Gastroesophageal sphincter (tissue), 4 donors: ENCODE results near the gene HMHB1. TPM values are rescaled to one million over a fixed set of nuclear protein-coding genes. Genes with fewer than 3 reads are reported as not detected.

ENCODE experiments used
- ATAC-seq: fragments of 150-250 bp; one replicate; pipeline ENCODE4 v1.9.1; 2016; ENCODE audit warnings: mild to moderate bottlenecking, moderate library complexity
- H3K27ac ChIP-seq, 4 donors: fragments of 200-600 bp; sonication (generic) in 3 of 4; 1 replicate in 3 of 4; 2 replicates in 1 of 4; pipeline ENCODE4 v1.5.1; 2016 to 2019
- H3K27me3 ChIP-seq: fragments of 200-600 bp; sonication (generic); one replicate; pipeline ENCODE4 v1.5.1; 2019
- H3K36me3 ChIP-seq, 2 donors: fragments of 200-600 bp; sonication (generic); one replicate each; pipeline ENCODE4 v1.5.1; 2019; ENCODE audit warnings: control low read depth in 1 of 2
- H3K4me1 ChIP-seq, 3 donors: fragments of 200-600 bp; sonication (generic); 1 replicate in 2 of 3; 2 replicates in 1 of 3; pipeline ENCODE4 v1.5.1; 2016 to 2019; ENCODE audit warnings: control low read depth in 2 of 3
- H3K4me3 ChIP-seq, 2 donors: fragments of 200-600 bp; sonication (generic); one replicate each; pipeline ENCODE4 v1.5.1; 2019; ENCODE audit warnings: mild to moderate bottlenecking in 1 of 2, moderate library complexity in 1 of 2
- H3K9me3 ChIP-seq, 3 donors: fragments of 200-600 bp; sonication (generic); one replicate each; pipeline ENCODE4 v1.5.1; 2017 to 2019; ENCODE audit warnings: control low read depth in 2 of 3
- EP300 ChIP-seq: sonication (generic); formaldehyde crosslinking; IDR thresholded peaks from one replicate; pipeline ENCODE4 v1.6.1; 2017; ENCODE audit warnings: antibody characterized with exemption, mild to moderate bottlenecking
- POLR2A ChIP-seq, 2 donors: fragments of 450-650 bp; IDR thresholded peaks; one replicate each; pipeline ENCODE4 v1.6.1; 2017; ENCODE audit warnings: antibody characterized with exemption in 2 of 2, mild to moderate bottlenecking in 2 of 2, moderate library complexity in 1 of 2
- POLR2AphosphoS5 ChIP-seq: sonication (generic); formaldehyde crosslinking; IDR thresholded peaks from one replicate; pipeline ENCODE4 v1.6.1; 2017; ENCODE audit warnings: antibody characterized with exemption
- WGBS, 2 donors: methylation state at CpG; one replicate each; pipeline ENCODE4 v1.1.5; 2018; ENCODE audit warnings: low coverage in 1 of 2; 5-methylcytosine and 5-hydroxymethylcytosine counted together
- total RNA-seq, 4 donors: library from RNA; depleted of rRNA; stranded (reverse); fragments of >200 nt; gene quantifications; one replicate each; pipeline ENCODE4 v1.1.0, GENCODE V29; 2016
- TF ChIP-seq, protein P1 (sequence below), 4 experiments: fragments of 200-600 bp in 2 of 4; fragments of 450-650 bp in 2 of 4; sonication (generic) in 1 of 4; IDR thresholded peaks; one replicate each; pipeline ENCODE4 v1.5.1; 2017 to 2019; ENCODE audit warnings: antibody characterized with exemption in 4 of 4, mild to moderate bottlenecking in 2 of 4, moderate library complexity in 2 of 4

Gene HMHB1
- total RNA-seq, 4 donors from 2014 or later: not detected

DNA sequence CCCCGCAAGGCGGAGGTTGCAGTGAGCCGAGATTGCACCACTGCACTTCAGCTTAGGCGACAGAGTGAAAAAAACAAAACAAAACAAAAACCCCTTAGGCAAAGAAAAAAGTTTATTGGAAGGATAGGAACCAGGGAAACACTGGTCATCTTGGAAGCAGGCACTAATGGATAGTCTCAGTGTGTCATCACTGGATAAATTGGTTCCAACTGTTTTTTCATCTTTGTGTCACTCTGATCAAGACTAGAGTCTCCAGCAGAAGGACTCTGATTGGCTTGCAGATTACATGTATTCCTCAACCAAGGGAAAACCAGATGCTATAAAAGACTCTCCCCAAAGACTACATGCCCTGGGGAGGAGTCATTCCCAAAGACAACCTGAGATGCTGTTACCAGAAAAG lies 35.0 kb upstream of the HMHB1 start:
- ATAC-seq: no peak
- WGBS, 2 donors: 100% methylated on average over 1 to 3 of the region's 4 CpGs
- no peak for TF ChIP-seq POLR2A (IDR thresholded peaks at IDR 0.05)
- TF ChIP-seq POLR2AphosphoS5: no peak
- TF ChIP-seq, protein P1, sequence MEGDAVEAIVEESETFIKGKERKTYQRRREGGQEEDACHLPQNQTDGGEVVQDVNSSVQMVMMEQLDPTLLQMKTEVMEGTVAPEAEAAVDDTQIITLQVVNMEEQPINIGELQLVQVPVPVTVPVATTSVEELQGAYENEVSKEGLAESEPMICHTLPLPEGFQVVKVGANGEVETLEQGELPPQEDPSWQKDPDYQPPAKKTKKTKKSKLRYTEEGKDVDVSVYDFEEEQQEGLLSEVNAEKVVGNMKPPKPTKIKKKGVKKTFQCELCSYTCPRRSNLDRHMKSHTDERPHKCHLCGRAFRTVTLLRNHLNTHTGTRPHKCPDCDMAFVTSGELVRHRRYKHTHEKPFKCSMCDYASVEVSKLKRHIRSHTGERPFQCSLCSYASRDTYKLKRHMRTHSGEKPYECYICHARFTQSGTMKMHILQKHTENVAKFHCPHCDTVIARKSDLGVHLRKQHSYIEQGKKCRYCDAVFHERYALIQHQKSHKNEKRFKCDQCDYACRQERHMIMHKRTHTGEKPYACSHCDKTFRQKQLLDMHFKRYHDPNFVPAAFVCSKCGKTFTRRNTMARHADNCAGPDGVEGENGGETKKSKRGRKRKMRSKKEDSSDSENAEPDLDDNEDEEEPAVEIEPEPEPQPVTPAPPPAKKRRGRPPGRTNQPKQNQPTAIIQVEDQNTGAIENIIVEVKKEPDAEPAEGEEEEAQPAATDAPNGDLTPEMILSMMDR (IDR thresholded peaks at IDR 0.05): no peak
- TF ChIP-seq EP300: no peak

DNA sequence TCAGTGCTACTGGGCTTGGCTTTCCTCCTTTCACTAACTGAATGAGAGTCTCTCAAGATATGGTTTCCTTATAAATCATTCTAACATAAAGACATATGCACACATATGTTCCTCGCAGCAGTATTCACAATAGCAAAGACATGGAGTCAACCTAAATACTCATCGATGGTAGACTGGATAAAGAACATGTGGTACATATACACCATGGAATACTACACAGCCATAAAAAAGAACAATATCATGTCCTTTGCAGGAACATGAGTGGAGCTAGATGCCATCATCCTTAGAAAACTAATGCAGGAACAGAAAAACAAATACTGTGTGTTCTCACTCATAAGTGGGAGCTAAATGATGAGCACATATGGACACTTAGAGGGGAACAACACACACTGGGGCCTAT lies 32.5 kb upstream of the HMHB1 start:
- Histone ChIP-seq H3K27me3 (no peaks in the 10 kb centered on the region), H3K9me3 (no peaks in the 10 kb centered on the region), H3K27ac (no peak overlapping the region), H3K4me1 (no peaks in the 10 kb centered on the region), H3K36me3 (no peaks in the 10 kb centered on the region), H3K4me3 (no peak overlapping the region)
- 93 to 94% methylated on average over 2 of the region's 2 CpGs for WGBS, 2 donors
- no peak for TF ChIP-seq EP300
- no peak for TF ChIP-seq POLR2A (IDR thresholded peaks at IDR 0.05)
- no peak for TF ChIP-seq POLR2AphosphoS5
- TF ChIP-seq, protein P1 (IDR thresholded peaks at IDR 0.05): no peak
- ATAC-seq: no peak

More for the DNA sequence above, 35.0 kb upstream of the HMHB1 start:
- no peaks in the 10 kb centered on the region for H3K27me3 ChIP-seq
- no peak overlapping the region for H3K4me3 ChIP-seq
- no peaks in the 10 kb centered on the region for H3K9me3 ChIP-seq
- no peaks in the 10 kb centered on the region for H3K36me3 ChIP-seq
- no peak overlapping the region for H3K27ac ChIP-seq
- peaks cover 0 to 2% (median 0%) of the 10 kb centered on the region in 3 donors for H3K4me1 ChIP-seq

- TF ChIP-seq EP300: no peak
- TF ChIP-seq POLR2AphosphoS5: no peak
- TF ChIP-seq, protein P1 (IDR thresholded peaks at IDR 0.05): no peak
- TF ChIP-seq POLR2A (IDR thresholded peaks at IDR 0.05): no peak
Measured at GRCh38 chr5:143781993-143782520, 29.9 kb upstream of the HMHB1 start.

GRCh38 chr5:143782588-143783386 lies 29.2 kb upstream of the HMHB1 start:
- Histone ChIP-seq H3K27me3 (no peaks in the 10 kb centered on the region), H3K36me3 (no peaks in the 10 kb centered on the region), H3K4me1 (no peaks in the 10 kb centered on the region), H3K9me3 (no peaks in the 10 kb centered on the region), H3K27ac (no peak overlapping the region), H3K4me3 (no peak overlapping the region)
- ATAC-seq: no peak
- TF ChIP-seq, protein P1 (IDR thresholded peaks at IDR 0.05): no peak
- no peak for TF ChIP-seq EP300
- no peak for TF ChIP-seq POLR2AphosphoS5
- no peak for TF ChIP-seq POLR2A (IDR thresholded peaks at IDR 0.05)
- 69 to 77% methylated on average over 2 of the region's 3 CpGs for WGBS, 2 donors

More at GRCh38 chr5:143781993-143782520, 29.9 kb upstream of the HMHB1 start:
- WGBS, 2 donors: 65 to 68% methylated on average over 2 of the region's 2 CpGs
- ATAC-seq: no peak
- Histone ChIP-seq H3K9me3 (no peaks in the 10 kb centered on the region), H3K4me3 (no peak overlapping the region), H3K27me3 (no peaks in the 10 kb centered on the region), H3K27ac (no peak overlapping the region), H3K4me1 (no peaks in the 10 kb centered on the region), H3K36me3 (no peaks in the 10 kb centered on the region)

DNA sequence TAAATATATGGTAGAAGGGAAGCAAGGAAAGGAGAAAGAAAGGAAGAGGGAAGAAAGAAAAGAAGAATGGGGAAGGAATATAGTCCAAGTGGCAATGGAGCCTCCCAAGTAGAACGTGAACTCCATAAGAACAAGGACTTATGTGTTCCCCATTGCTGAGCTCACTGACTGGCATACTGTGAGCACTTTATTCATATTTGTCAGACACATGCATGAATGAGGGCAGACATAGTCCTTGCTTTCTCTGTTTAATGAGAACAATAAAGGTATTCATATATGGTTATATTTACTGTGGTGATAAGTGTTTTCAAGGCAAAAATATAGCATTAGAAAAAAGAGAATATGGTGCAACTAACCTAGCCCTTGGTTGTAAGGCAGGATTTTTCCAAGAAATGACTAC lies 23.6 kb upstream of the HMHB1 start:
- Histone ChIP-seq H3K27ac (no peak overlapping the region), H3K9me3 (no peaks in the 10 kb centered on the region), H3K36me3 (no peaks in the 10 kb centered on the region), H3K4me3 (no peak overlapping the region), H3K27me3 (no peaks in the 10 kb centered on the region), H3K4me1 (no peaks in the 10 kb centered on the region)
- ATAC-seq: no peak
- WGBS, 2 donors: 86% methylated on average over 1 of the region's 1 CpG
- TF ChIP-seq POLR2AphosphoS5 (no peak), EP300 (no peak), POLR2A (IDR thresholded peaks at IDR 0.05) (no peak)
- TF ChIP-seq, protein P1 (IDR thresholded peaks at IDR 0.05): no peak
